Measurements from ENCODE around the gene ZNF236. TPM values are rescaled to one million over a fixed set of nuclear protein-coding genes. Genes with fewer than 3 reads are reported as not detected.

Gene ZNF236
- total and polyA plus RNA-seq, 2 of the 8 experiments (the other 6 are each of a cell fraction or from before 2014, with no cell fraction given) = 6.7 to 14.5 TPM

GRCh38 chr18:76993085-76993382, 170.7 kb downstream of the ZNF236 start (continued):
- TF ChIP-seq CHD7 (IDR thresholded peaks at IDR 0.05; ENCODE audit: insufficient replicate concordance, low read length) (no peak), RBBP5 (IDR thresholded peaks at IDR 0.05; ENCODE audit: borderline replicate concordance, low read depth, low read length) (no peak), KDM4A (IDR thresholded peaks at IDR 0.05; ENCODE audit: low read depth, low read length, severe bottlenecking) (no peak), POLR2A (IDR thresholded peaks at IDR 0.05; ENCODE audit: control extremely low read depth in 1 of 2, low read depth in 2 of 2, low read length in 2 of 2) (no peak), CBX8 (IDR thresholded peaks at IDR 0.05; ENCODE audit: borderline replicate concordance, low read depth, low read length) (no peak), POU5F1 (IDR thresholded peaks at IDR 0.05; ENCODE audit: low read depth, low read length) (no peak), MAX (IDR thresholded peaks at IDR 0.05) (no peak), SRF (IDR thresholded peaks at IDR 0.05; ENCODE audit: low read depth, low read length) (no peak)

Data from H1 (cell line).